ENCODE data around the gene CSF2RB. TPM values are rescaled to one million over a fixed set of nuclear protein-coding genes. Genes with fewer than 3 reads are reported as not detected.

CSF2RB gene
- total and polyA plus RNA-seq, 2 of the 13 experiments (the other 11 are each of a cell fraction or from before 2014, with no cell fraction given), result not detected

- CTCF ChIA-PET (ENCODE audit: low intra/inter-chr PET ratio, low total read pairs), result interaction anchor here (0.7 to 2.0 kb wide), 4 partner anchors 8 to 274 kb away, joined by 4 to 9 read pairs (median 6); no protein-coding TSS in a partner anchor
- no peaks in the 10 kb centered on the region for H3K36me3 ChIP-seq (replicated peaks in 1 of 2; ENCODE audit: control insufficient read depth in 1 of 2, insufficient read depth in 2 of 2, low read length in 2 of 2)
- no peaks in the 10 kb centered on the region for H3K79me2 ChIP-seq (ENCODE audit: insufficient read depth, low read length)
- H2AFZ ChIP-seq (ENCODE audit: low read length), result no peak overlapping the region
- H4K20me1 ChIP-seq (ENCODE audit: insufficient read depth, low read length), result no peaks in the 10 kb centered on the region
- in situ Hi-C loops (cut with HindIII; ENCODE audit: extremely low pct_ligation_motif_present, low pct_unique_long_range_greater_than_20kb), result no loop called here
- H3K4me3 ChIP-seq (replicated peaks in 1 of 3; ENCODE audit: insufficient read depth in 1 of 3, low read depth in 2 of 3, low read length in 3 of 3), result no peak overlapping the region
- POLR2A ChIA-PET, result no interaction called here
- peaks cover 14% of the 10 kb centered on the region for H3K9me3 ChIP-seq (ENCODE audit: low read length)
- BruUV-seq (replicated peaks), result no TSS peak
- WGBS (ENCODE audit: low lambda C conversion rate), result 35% methylated on average over 8 of the region's 8 CpGs
- ATAC-seq (no peak), DNase-seq (ENCODE audit: low spot score) (no peak), FAIRE-seq (no peak)
- TF ChIP-seq STAG1 (CRISPR knock-in tag; IDR thresholded peaks at IDR 0.05), result peak; percentile 70
- TF ChIP-seq SMC3 (IDR thresholded peaks at IDR 0.05; ENCODE audit: low read length), result 0 out of 2 replicates have a peak, but pooled peaks have one; percentile 24
- no peak for TF ChIP-seq SAFB2 (CRISPR knock-in tag; IDR thresholded peaks at IDR 0.05; ENCODE audit: borderline replicate concordance, low read depth)
- 0 out of 2 replicates have a peak, but pooled peaks have one; percentile 19 for TF ChIP-seq RAD21 (CRISPR knock-in tag; IDR thresholded peaks at IDR 0.05)
- peak; percentile 80 for TF ChIP-seq CTCF (CRISPR knock-in tag; IDR thresholded peaks at IDR 0.05)
- intact Hi-C loops (cut with micrococcal nuclease; ENCODE audit: unreplicated experiment), result loop anchor here (5.0 kb wide), 1 partner anchor 36 kb away; no protein-coding TSS in a partner anchor
- H3K4me2 ChIP-seq (ENCODE audit: low read depth, low read length), result no peak overlapping the region
- H3K27ac ChIP-seq (ENCODE audit: extremely low read length, insufficient read depth, low read length), result no peak overlapping the region
- peaks cover 2 to 23% of the 10 kb centered on the region in 2 experiments; a peak in 3 of 5 replicates for H3K27me3 ChIP-seq (ENCODE audit: control insufficient read depth in 1 of 2, insufficient read depth in 2 of 2, low read length in 2 of 2)
- H3K4me1 ChIP-seq (ENCODE audit: insufficient read depth, low read length), result no peaks in the 10 kb centered on the region
- no peak overlapping the region for H3K9ac ChIP-seq (ENCODE audit: insufficient read depth, low read depth, low read length)
These were observed 72.9 kb downstream of the CSF2RB start for GRCh38 chr22:36986242-36986821.

All from HepG2 (cell line).